WI38 (cell line): ENCODE measurements around the gene DMAC2L.

Experiments used
- H3K4me3 ChIP-seq: 2 replicates; pipeline ENCODE4 v1.5.1; 2011; ENCODE audit warnings: low read depth, mild to moderate bottlenecking, control low read depth, low read length
- CTCF ChIP-seq: IDR thresholded peaks from 2 replicates; pipeline ENCODE4 v1.5.1; 2012; ENCODE audit warnings: low read depth, mild to moderate bottlenecking, control low read depth, low read length

The DMAC2L gene

GRCh38 chr14:50311972-50312733, at the start of gene DMAC2L, which contains the start of gene L2HGDH:
Gene DMAC2L (plus strand): TSS chr14:50312324. CDS start chr14:50321488, 9,164 bp downstream.
Gene L2HGDH (minus strand): TSS chr14:50312229. CDS start chr14:50312150, 79 bp downstream.
- H3K4me3 ChIP-seq, result peak within 1 kb of the TSS; percentile 66
- TF ChIP-seq CTCF, result 0 out of 2 replicates have a peak, but pooled peaks have one; percentile 25

- no peak overlapping the region for H3K4me3 ChIP-seq
- no peak for TF ChIP-seq CTCF
These were observed 49.3 kb upstream of the DMAC2L start for GRCh38 chr14:50262865-50263264.

- no peak overlapping the region for H3K4me3 ChIP-seq
- no peak for TF ChIP-seq CTCF
These were observed 48.8 kb upstream of the DMAC2L start for GRCh38 chr14:50263321-50263720.

- no peak overlapping the region for H3K4me3 ChIP-seq
- TF ChIP-seq CTCF, result no peak
These were observed 47.1 kb upstream of the DMAC2L start for GRCh38 chr14:50265029-50265428.

GRCh38 chr14:50270932-50271331, 41.2 kb upstream of the DMAC2L start:
- TF ChIP-seq CTCF, result no peak
- no peak overlapping the region for H3K4me3 ChIP-seq

- H3K4me3 ChIP-seq, result no peak overlapping the region
- no peak for TF ChIP-seq CTCF
These were observed 39.6 kb upstream of the DMAC2L start for GRCh38 chr14:50272498-50272897.

- no peak for TF ChIP-seq CTCF
- no peak overlapping the region for H3K4me3 ChIP-seq
These were observed 26.3 kb upstream of the DMAC2L start for GRCh38 chr14:50285861-50286260.
